GM18861 (cell line): ENCODE data around the gene GPANK1.

ENCODE experiments used
- ATAC-seq: cut with Tn5 transposase; IDR thresholded peaks from one replicate; pipeline ENCODE4 v1.9.1; 2021; ENCODE audit not compliant: unreplicated experiment

Gene GPANK1

GRCh38 chr6:31621991-31622390 lies 42.8 kb downstream of the GPANK1 start:
- ATAC-seq: no peak

- no peak for ATAC-seq
Observed at GRCh38 chr6:31621320-31621939, 43.4 kb downstream of the GPANK1 start.

GRCh38 chr6:31620586-31621319 lies 44.0 kb downstream of the GPANK1 start, which contains the start of gene PRRC2A:
Gene PRRC2A, plus strand, starts transcription at chr6:31620715. Its CDS starts 2,075 bp downstream, at chr6:31622790.
- ATAC-seq: peak; percentile 28

- ATAC-seq: peak; percentile 51
Observed at GRCh38 chr6:31619805-31620585, 44.8 kb downstream of the GPANK1 start.

- ATAC-seq: no peak
Observed at GRCh38 chr6:31617010-31617409, 47.8 kb downstream of the GPANK1 start.

GRCh38 chr6:31615748-31616147 lies 49.0 kb downstream of the GPANK1 start:
- no peak for ATAC-seq

- ATAC-seq: no peak
Observed at GRCh38 chr6:31614684-31615578, 49.9 kb downstream of the GPANK1 start, which contains the start of gene AIF1. Gene AIF1, plus strand, starts transcription at chr6:31615234. Its CDS starts 96 bp downstream, at chr6:31615330.

- ATAC-seq: no peak
Observed at GRCh38 chr6:31614075-31614619, 50.6 kb downstream of the GPANK1 start.
